ENCODE measurements around the gene OR51E1. TPM values are rescaled to one million over a fixed set of nuclear protein-coding genes. Genes with fewer than 3 reads are reported as not detected.

OR51E1 gene
- total and polyA plus RNA-seq, 8 donors = 0.18 to 2.5 (median 0.86) TPM; not detected in 4

GRCh38 chr11:4680341-4680740 is 36.6 kb downstream of the OR51E1 start:
- intact Hi-C loops (cut with DNase I; ENCODE audit: low total_unique reads) = no loop called here
- 49 to 52% (median 50%) methylated on average over 3 of the region's 3 CpGs for WGBS, 5 donors
- TF ChIP-seq POLR2AphosphoS5 (IDR thresholded peaks at IDR 0.05) = no peak
- no peak for TF ChIP-seq EP300 (IDR thresholded peaks at IDR 0.05)
- no peak for TF ChIP-seq CTCF (IDR thresholded peaks at IDR 0.05)
- no peak for TF ChIP-seq POLR2A (IDR thresholded peaks at IDR 0.05)
- H3K4me1 ChIP-seq = no peaks in the 10 kb centered on the region
- H3K9me3 ChIP-seq = no peaks in the 10 kb centered on the region
- no peak overlapping the region for H3K27ac ChIP-seq
- no peaks in the 10 kb centered on the region for H3K36me3 ChIP-seq
- no peaks in the 10 kb centered on the region for H3K27me3 ChIP-seq
- no peak overlapping the region for H3K4me3 ChIP-seq
- DNase-seq = peak in 1 of 2 donors; percentile 22

DNA sequence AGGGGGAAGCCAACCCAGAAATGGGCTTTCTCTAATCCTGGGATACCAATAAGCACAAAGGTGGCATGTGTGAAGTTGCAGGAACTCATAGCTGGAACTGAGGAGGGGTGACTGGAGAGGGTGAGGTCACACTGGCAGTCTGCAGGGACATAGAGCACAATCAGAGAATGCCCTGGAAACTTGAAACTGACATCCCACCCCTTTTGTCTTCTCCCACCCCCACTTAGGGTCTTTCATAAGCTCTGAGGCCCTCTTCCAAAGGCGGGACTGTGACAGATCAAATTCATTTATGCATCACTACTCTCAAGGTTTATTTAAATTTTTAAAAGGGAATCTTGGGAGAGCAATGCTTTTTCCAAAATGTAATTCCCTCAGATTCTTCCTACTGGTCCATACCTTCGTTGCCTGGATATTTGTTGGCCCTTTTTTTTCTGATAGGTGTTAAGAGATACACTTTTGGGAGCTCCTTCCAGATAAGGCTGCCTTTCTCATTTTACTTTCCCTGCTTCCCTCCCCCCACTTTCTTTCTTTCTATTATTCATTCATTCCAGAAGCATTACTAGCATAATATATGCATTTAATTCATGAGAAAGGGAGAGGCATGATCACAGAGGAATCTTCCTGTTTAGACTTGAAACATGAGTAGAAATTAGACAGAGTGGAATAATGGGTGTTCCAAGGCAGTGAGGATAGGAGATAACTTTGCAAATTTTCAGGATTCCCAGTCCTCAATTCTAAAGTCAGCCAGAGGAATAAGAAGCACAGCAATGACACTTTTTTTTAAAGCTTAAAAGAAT is 39.0 kb downstream of the OR51E1 start:
- no peaks in the 10 kb centered on the region for H3K27me3 ChIP-seq
- H3K4me1 ChIP-seq = no peaks in the 10 kb centered on the region
- H3K9me3 ChIP-seq = no peaks in the 10 kb centered on the region
- H3K4me3 ChIP-seq = no peak overlapping the region
- WGBS, 5 donors = 64 to 81% (median 78%) methylated on average over 2 of the region's 2 CpGs
- no peak overlapping the region for H3K27ac ChIP-seq
- DNase-seq = no peak
- TF ChIP-seq EP300 (IDR thresholded peaks at IDR 0.05) = no peak
- no peaks in the 10 kb centered on the region for H3K36me3 ChIP-seq
- intact Hi-C loops (cut with DNase I; ENCODE audit: low total_unique reads) = no loop called here

GRCh38 chr11:4684631-4685285 is 41.0 kb downstream of the OR51E1 start:
- Histone ChIP-seq H3K27me3 (no peaks in the 10 kb centered on the region), H3K27ac (no peak overlapping the region), H3K9me3 (no peaks in the 10 kb centered on the region), H3K4me1 (no peaks in the 10 kb centered on the region), H3K4me3 (no peak overlapping the region), H3K36me3 (no peaks in the 10 kb centered on the region)
- no peak for TF ChIP-seq POLR2A (IDR thresholded peaks at IDR 0.05)
- TF ChIP-seq POLR2AphosphoS5 (IDR thresholded peaks at IDR 0.05) = no peak
- TF ChIP-seq EP300 (IDR thresholded peaks at IDR 0.05) = no peak
- no peak for TF ChIP-seq CTCF (IDR thresholded peaks at IDR 0.05)
- no peak for DNase-seq
- WGBS, 5 donors = 67 to 89% (median 75%) methylated on average over 3 of the region's 3 CpGs
- intact Hi-C loops (cut with DNase I; ENCODE audit: low total_unique reads) = no loop called here

- no peak for TF ChIP-seq POLR2A (IDR thresholded peaks at IDR 0.05)
- no peak for TF ChIP-seq EP300 (IDR thresholded peaks at IDR 0.05)
- TF ChIP-seq CTCF (IDR thresholded peaks at IDR 0.05) = no peak
- TF ChIP-seq POLR2AphosphoS5 (IDR thresholded peaks at IDR 0.05) = no peak
- DNase-seq = no peak
- H3K4me1 ChIP-seq = no peaks in the 10 kb centered on the region
- H3K36me3 ChIP-seq = no peaks in the 10 kb centered on the region
- no peaks in the 10 kb centered on the region for H3K9me3 ChIP-seq
- no peak overlapping the region for H3K4me3 ChIP-seq
- 21 to 41% (median 34%) methylated on average over 1 of the region's 1 CpG for WGBS, 5 donors
- H3K27ac ChIP-seq = no peak overlapping the region
- intact Hi-C loops (cut with DNase I; ENCODE audit: low total_unique reads) = no loop called here
- H3K27me3 ChIP-seq = no peaks in the 10 kb centered on the region
These were observed 51.7 kb downstream of the OR51E1 start for GRCh38 chr11:4695442-4695841.

DNA sequence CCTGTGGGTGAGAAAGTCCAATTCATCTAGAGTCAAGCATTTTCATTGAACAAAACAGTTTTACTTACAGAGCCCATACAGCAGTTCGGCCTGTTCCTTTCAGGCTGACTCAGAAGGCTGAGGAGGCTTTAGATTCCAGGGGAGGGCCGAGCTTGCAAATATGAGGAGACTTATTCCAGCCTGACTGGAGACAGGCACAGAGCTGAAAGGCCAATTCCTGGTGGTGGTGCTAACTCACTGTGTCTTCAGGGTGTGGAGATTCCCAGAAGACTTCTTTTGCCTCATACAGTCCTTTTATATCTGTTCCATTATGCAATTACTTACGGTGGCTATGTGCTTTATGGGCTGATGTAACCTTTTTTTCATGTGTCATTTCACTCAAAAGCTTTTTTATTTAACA is 53.8 kb downstream of the OR51E1 start, which contains the start of gene OR51E2:
Gene OR51E2, minus strand, starts transcription at position 269 of the 400 bp plus-strand sequence. CDS start 15,142 bp downstream, outside the sequence.
- WGBS, 5 donors = 59 to 81% (median 74%) methylated on average over 3 of the region's 3 CpGs

More for the DNA sequence above, 53.8 kb downstream of the OR51E1 start, which contains the start of gene OR51E2:
- H3K4me1 ChIP-seq = no peaks in the 10 kb centered on the region
- no peaks in the 10 kb centered on the region for H3K27me3 ChIP-seq
- DNase-seq = peak in 1 of 2 donors; percentile 11
- TF ChIP-seq CTCF (IDR thresholded peaks at IDR 0.05) (no peak), POLR2A (IDR thresholded peaks at IDR 0.05) (no peak), POLR2AphosphoS5 (IDR thresholded peaks at IDR 0.05) (no peak), EP300 (IDR thresholded peaks at IDR 0.05) (no peak)
- no peaks in the 10 kb centered on the region for H3K36me3 ChIP-seq
- no peak within 1 kb of the TSS for H3K4me3 ChIP-seq
- H3K27ac ChIP-seq = no peak within 1 kb of the TSS
- H3K9me3 ChIP-seq = no peaks in the 10 kb centered on the region
- intact Hi-C loops (cut with DNase I; ENCODE audit: low total_unique reads) = no loop called here
